CD4-positive, alpha-beta memory T cell (primary cell): ENCODE measurements around the gene CACHD1. TPM values are rescaled to one million over a fixed set of nuclear protein-coding genes. Genes with fewer than 3 reads are reported as not detected.
"Not testable (repeated sequence)": the region's sequence is repeated elsewhere in the genome, so short reads cannot be mapped to it uniquely, and the experiment has no call there.

Source experiments
- CTCF ChIA-PET: fragments of 350-600 bp; sonication (Branson Sonifier 250); formaldehyde crosslinking; loops from one replicate; lab custom pipeline; 2021; ENCODE audit warnings: inconsistent platforms; ENCODE audit not compliant: partially characterized antibody; lab: Charles Lee
- POLR2A ChIA-PET: fragments of 350-600 bp; sonication (Branson Sonifier 250); formaldehyde crosslinking; loops from one replicate; lab custom pipeline; 2021; ENCODE audit not compliant: partially characterized antibody; lab: Charles Lee
- DNase-seq, 5 donors: peaks; one replicate each; pipeline versions ENCODE4 v3.0.0 to v3.0.0-alpha.2; 2020 to 2022; ENCODE audit warnings: mixed read lengths in 1 of 5
- H3K27ac ChIP-seq: one replicate; pipeline ENCODE4 v1.7.0; 2013; ENCODE audit warnings: low read depth, low read length
- H3K27me3 ChIP-seq: 2 replicates; pipeline ENCODE4 v1.7.0; 2013; ENCODE audit warnings: mild to moderate bottlenecking, low read length, moderate library complexity; ENCODE audit not compliant: insufficient read depth
- H3K36me3 ChIP-seq: 2 replicates; pipeline ENCODE4 v1.7.0; 2013; ENCODE audit warnings: mild to moderate bottlenecking, low read length, moderate library complexity; ENCODE audit not compliant: insufficient read depth
- H3K4me1 ChIP-seq: 2 replicates; pipeline ENCODE4 v1.7.0; 2013; ENCODE audit warnings: mild to moderate bottlenecking, low read length, moderate library complexity; ENCODE audit not compliant: insufficient read depth
- H3K4me3 ChIP-seq, 2 donors: one replicate each; pipeline ENCODE4 v1.7.0; 2013; ENCODE audit warnings: low read length in 2 of 2, mild to moderate bottlenecking in 1 of 2
- H3K9me3 ChIP-seq, 2 donors: one replicate each; pipeline ENCODE4 v1.7.0; 2013; ENCODE audit warnings: low read length in 2 of 2, control low read depth in 1 of 2; ENCODE audit not compliant: control insufficient read depth in 1 of 2
- H3K27ac Mint-ChIP-seq, 7 donors: one replicate each; pipeline ENCODE4 v1.8.0; 2020 to 2021; ENCODE audit warnings: mixed read lengths in 7 of 7, mild to moderate bottlenecking in 6 of 7, inconsistent platforms in 3 of 7, moderate library complexity in 3 of 7
- H3K27me3 Mint-ChIP-seq, 2 donors: one replicate each; pipeline ENCODE4 v1.8.0; 2020 to 2021; ENCODE audit warnings: mixed read lengths in 2 of 2
- H3K36me3 Mint-ChIP-seq, 2 donors: one replicate each; pipeline ENCODE4 v1.8.0; 2020 to 2021; ENCODE audit warnings: mixed read lengths in 2 of 2, inconsistent platforms in 1 of 2, mild to moderate bottlenecking in 1 of 2
- H3K4me1 Mint-ChIP-seq, 4 donors: one replicate each; pipeline ENCODE4 v1.8.0; 2020 to 2021; ENCODE audit warnings: mixed read lengths in 4 of 4, mild to moderate bottlenecking in 1 of 4
- H3K4me3 Mint-ChIP-seq, 8 donors: one replicate each; pipeline ENCODE4 v1.8.0; 2020 to 2021; ENCODE audit warnings: mixed read lengths in 8 of 8, mild to moderate bottlenecking in 7 of 8, moderate library complexity in 6 of 8, inconsistent platforms in 3 of 8
- H3K9me3 Mint-ChIP-seq, 8 donors: one replicate each; pipeline ENCODE4 v1.8.0; 2020 to 2021; ENCODE audit warnings: mixed read lengths in 8 of 8, mild to moderate bottlenecking in 5 of 8, inconsistent platforms in 3 of 8, moderate library complexity in 1 of 8
- intact Hi-C: fragments of 100-400 bp; cut with micrococcal nuclease; formaldehyde crosslinking; loops from one replicate; pipeline ENCODE4 v1.15.1; 2023
- polyA plus RNA-seq, 2 donors: library from polyadenylated mRNA; unstranded; fragments of 300-500 nt; fragmentation: Illumina TruSeq; gene quantifications; one replicate each; pipeline ENCODE4 v1.2.3, GENCODE V29; 2021
- total RNA-seq, 2 experiments: library from RNA; stranded (reverse); gene quantifications; one replicate each; pipeline ENCODE4 v1.2.3, GENCODE V29; 2021

Gene CACHD1
- total and polyA plus RNA-seq, 4 experiments from 2014 or later = 0.11 to 0.17 TPM; not detected in 2

DNA sequence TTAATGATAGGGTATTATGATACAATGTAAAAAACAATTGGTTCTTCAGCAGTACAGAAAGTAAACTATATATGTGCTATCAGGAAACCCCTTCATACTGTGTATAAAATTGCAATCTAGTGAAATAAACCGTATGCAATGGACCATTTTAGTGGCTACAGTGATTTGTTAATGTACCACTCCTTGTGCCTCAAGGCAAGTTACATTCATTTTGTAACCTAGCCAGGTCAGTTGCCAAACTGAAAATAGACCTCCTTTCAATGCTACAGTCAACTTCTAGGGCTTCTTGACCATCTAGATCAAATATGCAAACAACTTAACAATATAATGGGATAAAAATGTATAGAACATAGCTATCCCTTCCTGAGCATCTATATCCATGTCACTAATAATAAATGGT, 223.0 kb downstream of the CACHD1 start:
- POLR2A ChIA-PET = no interaction called here
- no peak for DNase-seq
- Histone ChIP-seq H3K4me1 (no peaks in the 10 kb centered on the region), H3K9me3 (no peaks in the 10 kb centered on the region), H3K27me3 (no peaks in the 10 kb centered on the region), H3K4me3 (no peak overlapping the region), H3K27ac (no peak overlapping the region), H3K36me3 (no peaks in the 10 kb centered on the region)
- H3K27me3 Mint-ChIP-seq = peaks cover 6 to 9% of the 10 kb centered on the region in 2 donors
- intact Hi-C loops = no loop called here
- no peaks in the 10 kb centered on the region for H3K36me3 Mint-ChIP-seq
- no peak overlapping the region for H3K27ac Mint-ChIP-seq
- H3K9me3 Mint-ChIP-seq = no peaks in the 10 kb centered on the region
- H3K4me3 Mint-ChIP-seq = no peak overlapping the region
- CTCF ChIA-PET = interaction anchor here (5.6 to 6.7 kb wide), 2 partner anchors 17 to 132 kb away, joined by 31 to 45 read pairs; no protein-coding TSS in a partner anchor
- no peaks in the 10 kb centered on the region for H3K4me1 Mint-ChIP-seq

- Histone ChIP-seq H3K4me1 (no peaks in the 10 kb centered on the region), H3K9me3 (no peaks in the 10 kb centered on the region), H3K36me3 (no peaks in the 10 kb centered on the region), H3K27ac (no peak overlapping the region), H3K4me3 (no peak overlapping the region), H3K27me3 (no peaks in the 10 kb centered on the region)
- Mint-ChIP-seq H3K4me3 (no peak overlapping the region), H3K9me3 (no peaks in the 10 kb centered on the region), H3K4me1 (no peaks in the 10 kb centered on the region), H3K27ac (no peak overlapping the region), H3K27me3 (peaks cover 6 to 9% of the 10 kb centered on the region in 2 donors), H3K36me3 (no peaks in the 10 kb centered on the region)
- POLR2A ChIA-PET = no interaction called here
- CTCF ChIA-PET = interaction anchor here (1.0 to 6.7 kb wide), 3 partner anchors 17 to 131 kb away, joined by 3 to 45 read pairs (median 6); no protein-coding TSS in a partner anchor
- no peak for DNase-seq
- intact Hi-C loops = no loop called here
Measured at GRCh38 chr1:64693406-64693805, 223.5 kb downstream of the CACHD1 start.

DNA sequence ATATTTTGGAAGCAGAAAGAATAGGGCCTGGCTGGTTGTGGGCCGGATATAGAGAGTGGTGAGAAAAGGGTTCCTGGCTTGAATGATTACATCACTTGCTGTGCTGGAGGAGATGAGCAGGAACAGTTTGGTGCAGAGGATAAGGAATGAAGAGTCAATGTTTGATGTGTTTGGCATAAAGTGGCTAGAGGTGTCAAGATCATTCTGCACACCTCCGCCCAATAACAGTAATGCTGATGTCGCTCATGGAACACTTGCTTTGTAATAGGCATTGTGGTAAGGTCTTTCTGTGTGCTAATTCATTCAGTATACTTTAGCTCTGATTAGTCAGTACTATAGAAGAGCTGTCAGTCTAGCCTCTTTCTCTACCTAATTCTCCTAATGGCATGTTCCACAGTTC, 226.9 kb downstream of the CACHD1 start:
- no peak for DNase-seq
- Mint-ChIP-seq H3K4me1 (no peaks in the 10 kb centered on the region), H3K27ac (no peak overlapping the region), H3K27me3 (peaks cover 12 to 21% of the 10 kb centered on the region in 2 donors), H3K9me3 (no peaks in the 10 kb centered on the region), H3K4me3 (no peak overlapping the region), H3K36me3 (no peaks in the 10 kb centered on the region)
- Histone ChIP-seq H3K36me3 (no peaks in the 10 kb centered on the region), H3K4me3 (no peak overlapping the region), H3K4me1 (no peaks in the 10 kb centered on the region), H3K9me3 (no peaks in the 10 kb centered on the region), H3K27ac (no peak overlapping the region), H3K27me3 (no peaks in the 10 kb centered on the region)
- intact Hi-C loops = no loop called here
- ChIA-PET POLR2A (no interaction called here), CTCF (interaction anchor here (1.1 kb wide), 1 partner anchor 21 kb away, joined by 5 read pairs; no protein-coding TSS in a partner anchor)

DNA sequence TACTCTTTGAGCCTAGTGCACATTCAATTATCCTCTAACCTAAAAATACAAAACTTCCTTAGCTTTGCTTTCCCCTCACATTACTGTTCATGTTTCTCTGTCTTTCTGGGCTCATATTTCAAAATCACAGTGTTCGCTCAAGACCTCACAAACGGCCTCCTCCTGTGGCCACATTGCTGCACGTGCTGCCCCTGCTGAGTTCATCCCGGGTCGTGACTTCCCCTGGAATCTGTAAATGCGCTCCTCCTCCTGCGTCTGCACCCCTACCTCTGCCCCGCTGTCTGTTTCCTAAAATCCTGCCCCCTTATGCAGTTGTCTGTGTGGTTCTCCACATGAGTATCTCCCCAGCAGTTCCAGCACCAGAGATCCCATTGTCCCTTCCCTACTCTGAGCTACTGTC, 229.4 kb downstream of the CACHD1 start:
- no peak overlapping the region for H3K4me3 ChIP-seq
- H3K36me3 ChIP-seq = no peaks in the 10 kb centered on the region
- no peaks in the 10 kb centered on the region for H3K4me1 ChIP-seq
- ChIA-PET CTCF (interaction anchor here (1.0 kb wide), 1 partner anchor 14 kb away, joined by 3 read pairs; no protein-coding TSS in a partner anchor), POLR2A (no interaction called here)
- H3K27ac ChIP-seq = no peak overlapping the region
- H3K9me3 ChIP-seq = no peaks in the 10 kb centered on the region
- H3K9me3 Mint-ChIP-seq = peaks cover 0 to 2% (median 0%) of the 10 kb centered on the region in 8 donors
- H3K27ac Mint-ChIP-seq = no peak overlapping the region
- no peak for DNase-seq
- no peak overlapping the region for H3K4me3 Mint-ChIP-seq
- no peaks in the 10 kb centered on the region for H3K27me3 ChIP-seq
- intact Hi-C loops = no loop called here
- peaks cover 9 to 23% of the 10 kb centered on the region in 2 donors for H3K27me3 Mint-ChIP-seq
- no peaks in the 10 kb centered on the region for H3K36me3 Mint-ChIP-seq
- no peaks in the 10 kb centered on the region for H3K4me1 Mint-ChIP-seq

GRCh38 chr1:64701071-64701470, 231.1 kb downstream of the CACHD1 start:
- CTCF ChIA-PET = interaction anchor here (0.7 kb wide), 1 partner anchor 122 kb away, joined by 3 read pairs; no protein-coding TSS in a partner anchor
- Histone ChIP-seq H3K27ac (no peak overlapping the region), H3K4me3 (no peak overlapping the region), H3K4me1 (no peaks in the 10 kb centered on the region), H3K36me3 (no peaks in the 10 kb centered on the region), H3K27me3 (no peaks in the 10 kb centered on the region), H3K9me3 (no peaks in the 10 kb centered on the region)
- H3K27me3 Mint-ChIP-seq = peaks cover 6 to 18% of the 10 kb centered on the region in 2 donors
- POLR2A ChIA-PET = no interaction called here
- no peak for DNase-seq
- H3K4me1 Mint-ChIP-seq = no peaks in the 10 kb centered on the region
- H3K4me3 Mint-ChIP-seq = peak overlapping the region in 1 of 8 donors; percentile 13
- H3K36me3 Mint-ChIP-seq = no peaks in the 10 kb centered on the region
- no peak overlapping the region for H3K27ac Mint-ChIP-seq
- peaks cover 0 to 2% (median 0%) of the 10 kb centered on the region in 8 donors for H3K9me3 Mint-ChIP-seq
- intact Hi-C loops = no loop called here

DNA sequence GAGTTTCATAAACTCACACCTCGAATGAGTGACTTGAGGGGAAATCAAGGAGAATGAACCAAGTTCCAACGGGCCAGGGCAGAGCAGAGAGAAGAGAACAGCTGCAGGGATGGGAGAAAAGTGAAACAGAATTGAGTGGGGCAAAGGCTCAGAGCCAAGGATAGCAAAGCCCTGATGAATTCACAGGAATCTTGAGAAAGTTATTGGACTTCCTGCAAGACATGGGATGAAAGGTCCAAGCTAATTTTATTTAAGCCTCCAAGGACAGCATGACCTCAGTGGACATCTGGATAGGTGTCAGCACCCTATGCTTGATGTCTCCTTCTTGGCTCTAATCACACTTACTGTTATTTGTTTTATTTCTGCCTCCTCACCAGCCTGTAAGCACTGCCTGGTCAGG, 232.0 kb downstream of the CACHD1 start:
- ChIA-PET CTCF (interaction anchor here (0.7 to 0.8 kb wide), 2 partner anchors 16 to 122 kb away, joined by 3 read pairs; no protein-coding TSS in a partner anchor), POLR2A (no interaction called here)
- H3K36me3 ChIP-seq = no peaks in the 10 kb centered on the region
- no peaks in the 10 kb centered on the region for H3K27me3 ChIP-seq
- H3K9me3 ChIP-seq = no peaks in the 10 kb centered on the region
- no peak overlapping the region for H3K4me3 Mint-ChIP-seq
- H3K4me1 ChIP-seq = no peaks in the 10 kb centered on the region
- intact Hi-C loops = no loop called here
- no peak overlapping the region for H3K27ac ChIP-seq
- no peak for DNase-seq
- no peak overlapping the region for H3K4me3 ChIP-seq
- H3K9me3 Mint-ChIP-seq = peaks cover 0 to 2% (median 0%) of the 10 kb centered on the region in 8 donors
- H3K4me1 Mint-ChIP-seq = no peaks in the 10 kb centered on the region
- H3K27me3 Mint-ChIP-seq = peaks cover 6 to 16% of the 10 kb centered on the region in 2 donors
- H3K27ac Mint-ChIP-seq = no peak overlapping the region
- no peaks in the 10 kb centered on the region for H3K36me3 Mint-ChIP-seq

GRCh38 chr1:64702670-64703069, 232.7 kb downstream of the CACHD1 start:
- H3K9me3 Mint-ChIP-seq, H3K27ac ChIP-seq, H3K27ac Mint-ChIP-seq, H3K27me3 ChIP-seq, H3K9me3 ChIP-seq, DNase-seq, CTCF ChIA-PET, H3K36me3 Mint-ChIP-seq, H3K36me3 ChIP-seq, H3K4me3 Mint-ChIP-seq, H3K4me1 Mint-ChIP-seq, H3K4me3 ChIP-seq, intact Hi-C loops, H3K4me1 ChIP-seq, POLR2A ChIA-PET: not testable (repeated sequence)
- peaks cover 6 to 16% of the 10 kb centered on the region in 2 donors for H3K27me3 Mint-ChIP-seq
